SK-N-SH treated with all-trans-retinoic acid at 6 μM for 48 hours (cell line): ENCODE data around the gene ITPRIPL1.
"Not testable (repeated sequence)": the region's sequence is repeated elsewhere in the genome, so short reads cannot be mapped to it uniquely, and the experiment has no call there.

Source experiments
- ATAC-seq: fragments of 200-7000 bp; cut with Tn5 transposase; 3 replicates; pipeline ENCODE4 v1.9.1; 2020; ENCODE audit warnings: mild to moderate bottlenecking, moderate library complexity
- ARNTL ChIP-seq: fragments of 450-650 bp; formaldehyde crosslinking; IDR thresholded peaks from 2 replicates; pipeline ENCODE4 v1.5.0; 2020; ENCODE audit warnings: low read depth, mild to moderate bottlenecking, moderate library complexity, borderline replicate concordance
- BACH2 ChIP-seq: fragments of 250-450 bp; sonication (Bioruptor Pico); IDR thresholded peaks from 2 replicates; pipeline ENCODE4 v1.9.0; 2021; ENCODE audit warnings: mild to moderate bottlenecking, borderline replicate concordance
- CSDC2 ChIP-seq: fragments of 250-450 bp; sonication (Bioruptor Pico); IDR thresholded peaks from 2 replicates; pipeline ENCODE4 v1.5.0; 2020; ENCODE audit warnings: mild to moderate bottlenecking, moderate library complexity
- CSRNP3 ChIP-seq: fragments of 250-450 bp; sonication (Bioruptor Pico); IDR thresholded peaks from 2 replicates; pipeline ENCODE4 v1.5.1; 2021; ENCODE audit warnings: mild to moderate bottlenecking, moderate library complexity
- ESRRG ChIP-seq: fragments of 250-450 bp; sonication (Bioruptor Pico); IDR thresholded peaks from 2 replicates; pipeline ENCODE4 v1.6.1; 2021; ENCODE audit warnings: mild to moderate bottlenecking
- GLIS3 ChIP-seq: fragments of 250-450 bp; sonication (Bioruptor Pico); IDR thresholded peaks from 2 replicates; pipeline ENCODE4 v1.5.0; 2020; ENCODE audit warnings: mild to moderate bottlenecking, moderate library complexity
- ISL1 ChIP-seq: fragments of 250-450 bp; sonication (Bioruptor Pico); IDR thresholded peaks from 2 replicates; pipeline ENCODE4 v2.1.2; 2022; ENCODE audit warnings: mild to moderate bottlenecking, moderate library complexity
- OSR1 ChIP-seq: fragments of 250-450 bp; sonication (Bioruptor Pico); IDR thresholded peaks from 2 replicates; pipeline ENCODE4 v1.8.0; 2022; ENCODE audit warnings: moderate library complexity, mild to moderate bottlenecking, inconsistent platforms
- PPARA ChIP-seq: fragments of 250-450 bp; sonication (Bioruptor Pico); IDR thresholded peaks from 2 replicates; pipeline ENCODE4 v1.5.0; 2020; ENCODE audit warnings: mild to moderate bottlenecking, borderline replicate concordance
- RARB ChIP-seq: fragments of 250-450 bp; sonication (Bioruptor Pico); IDR thresholded peaks from 2 replicates; pipeline ENCODE4 v1.8.0; 2021; ENCODE audit warnings: mild to moderate bottlenecking, moderate library complexity
- SNAI2 ChIP-seq: fragments of 250-450 bp; sonication (Bioruptor Pico); IDR thresholded peaks from 2 replicates; pipeline ENCODE4 v1.5.0; 2020; ENCODE audit warnings: mild to moderate bottlenecking, moderate library complexity
- TCF4 ChIP-seq: fragments of 250-450 bp; sonication (Bioruptor Pico); IDR thresholded peaks from 2 replicates; pipeline ENCODE4 v1.8.0; 2021; ENCODE audit warnings: mild to moderate bottlenecking, moderate library complexity, borderline replicate concordance
- TOX ChIP-seq: fragments of 250-450 bp; sonication (Bioruptor Pico); IDR thresholded peaks from 2 replicates; pipeline ENCODE4 v1.8.0; 2021; ENCODE audit warnings: mild to moderate bottlenecking, moderate library complexity, borderline replicate concordance
- ZC3H10 ChIP-seq: fragments of 250-450 bp; sonication (Bioruptor Pico); IDR thresholded peaks from 2 replicates; pipeline ENCODE4 v1.5.1; 2021; ENCODE audit warnings: mild to moderate bottlenecking, moderate library complexity
- ZFP3 ChIP-seq: fragments of 250-450 bp; sonication (Bioruptor Pico); IDR thresholded peaks from 2 replicates; pipeline ENCODE4 v1.5.0; 2020; ENCODE audit warnings: mild to moderate bottlenecking, moderate library complexity
- ZNF565 ChIP-seq: fragments of 450-650 bp; formaldehyde crosslinking; conservative IDR thresholded peaks from 2 replicates; pipeline ENCODE4 v1.5.0; 2020; ENCODE audit warnings: low read depth, mild to moderate bottlenecking, moderate library complexity
- ZNF70 ChIP-seq: fragments of 450-650 bp; formaldehyde crosslinking; IDR thresholded peaks from 2 replicates; pipeline ENCODE4 v1.5.0; 2020; ENCODE audit warnings: mild to moderate bottlenecking, moderate library complexity
- ZNF8 ChIP-seq: fragments of 450-650 bp; formaldehyde crosslinking; IDR thresholded peaks from 2 replicates; pipeline ENCODE4 v1.5.0; 2020; ENCODE audit warnings: mild to moderate bottlenecking, moderate library complexity
- TF ChIP-seq, protein P1 (sequence below): fragments of 250-450 bp; sonication (Bioruptor Pico); IDR thresholded peaks from 2 replicates; pipeline ENCODE4 v1.5.1; 2020; ENCODE audit warnings: low read depth, mild to moderate bottlenecking, moderate library complexity
- TF ChIP-seq, protein P2 (sequence below): fragments of 250-450 bp; sonication (Bioruptor Pico); IDR thresholded peaks from 2 replicates; pipeline ENCODE4 v1.8.0; 2020; ENCODE audit warnings: mild to moderate bottlenecking, moderate library complexity, borderline replicate concordance

ITPRIPL1 gene

DNA sequence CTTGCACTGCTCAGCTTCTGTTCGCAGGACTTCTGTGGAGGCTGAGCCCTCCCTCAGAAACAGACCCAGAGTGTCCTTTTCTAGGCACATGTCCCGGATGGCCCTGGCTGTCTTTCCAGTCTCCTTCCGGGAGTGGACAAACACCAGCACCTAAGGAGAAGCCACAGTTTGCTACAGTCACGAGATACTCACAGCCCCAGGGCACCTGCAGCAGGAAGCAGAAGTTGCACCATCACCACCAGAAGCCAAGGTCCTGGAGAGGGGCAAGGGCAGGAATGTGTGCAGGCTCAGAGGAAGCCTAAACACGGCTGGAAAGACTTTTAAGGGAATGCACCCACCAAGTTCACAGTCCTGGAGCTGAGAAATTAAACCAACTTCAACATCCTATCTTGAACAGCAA is 33.4 kb upstream of the ITPRIPL1 start:
- no peak for ATAC-seq

DNA sequence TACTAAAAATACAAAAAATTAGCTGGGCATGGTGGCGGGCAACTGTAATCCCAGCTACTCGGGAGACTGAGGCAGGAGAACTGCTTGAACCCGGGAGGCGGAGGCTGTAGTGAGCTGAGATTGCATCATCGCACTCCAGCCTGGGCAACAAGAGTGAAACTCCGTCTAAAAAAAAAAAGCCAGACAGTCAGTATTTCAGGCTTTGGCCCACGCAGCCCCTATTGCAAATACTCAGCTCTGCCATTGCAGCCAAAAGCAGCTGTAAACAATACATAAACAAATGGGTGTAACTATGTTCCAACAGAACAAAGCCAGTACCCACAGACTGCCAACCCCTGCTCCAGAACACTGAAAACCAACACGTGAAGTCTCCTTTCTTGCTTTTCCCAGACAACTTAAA is 30.8 kb upstream of the ITPRIPL1 start:
- ATAC-seq: not testable (repeated sequence)

More for the DNA sequence above, 33.4 kb upstream of the ITPRIPL1 start:
- TF ChIP-seq ESRRG (no peak), CSRNP3 (CRISPR knock-in tag) (no peak), PPARA (no peak), TOX (CRISPR knock-in tag) (no peak), ZFP3 (no peak), RARB (no peak), BACH2 (CRISPR knock-in tag) (no peak), TCF4 (CRISPR knock-in tag) (no peak), ZNF70 (CRISPR knock-in tag) (no peak), ISL1 (CRISPR knock-in tag) (no peak), ZC3H10 (CRISPR knock-in tag) (no peak), SNAI2 (CRISPR knock-in tag) (no peak)
- TF ChIP-seq, protein P1, sequence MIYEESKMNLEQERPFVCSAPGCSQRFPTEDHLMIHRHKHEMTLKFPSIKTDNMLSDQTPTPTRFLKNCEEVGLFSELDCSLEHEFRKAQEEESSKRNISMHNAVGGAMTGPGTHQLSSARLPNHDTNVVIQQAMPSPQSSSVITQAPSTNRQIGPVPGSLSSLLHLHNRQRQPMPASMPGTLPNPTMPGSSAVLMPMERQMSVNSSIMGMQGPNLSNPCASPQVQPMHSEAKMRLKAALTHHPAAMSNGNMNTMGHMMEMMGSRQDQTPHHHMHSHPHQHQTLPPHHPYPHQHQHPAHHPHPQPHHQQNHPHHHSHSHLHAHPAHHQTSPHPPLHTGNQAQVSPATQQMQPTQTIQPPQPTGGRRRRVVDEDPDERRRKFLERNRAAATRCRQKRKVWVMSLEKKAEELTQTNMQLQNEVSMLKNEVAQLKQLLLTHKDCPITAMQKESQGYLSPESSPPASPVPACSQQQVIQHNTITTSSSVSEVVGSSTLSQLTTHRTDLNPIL (CRISPR knock-in tag): no peak
- TF ChIP-seq, protein P2, sequence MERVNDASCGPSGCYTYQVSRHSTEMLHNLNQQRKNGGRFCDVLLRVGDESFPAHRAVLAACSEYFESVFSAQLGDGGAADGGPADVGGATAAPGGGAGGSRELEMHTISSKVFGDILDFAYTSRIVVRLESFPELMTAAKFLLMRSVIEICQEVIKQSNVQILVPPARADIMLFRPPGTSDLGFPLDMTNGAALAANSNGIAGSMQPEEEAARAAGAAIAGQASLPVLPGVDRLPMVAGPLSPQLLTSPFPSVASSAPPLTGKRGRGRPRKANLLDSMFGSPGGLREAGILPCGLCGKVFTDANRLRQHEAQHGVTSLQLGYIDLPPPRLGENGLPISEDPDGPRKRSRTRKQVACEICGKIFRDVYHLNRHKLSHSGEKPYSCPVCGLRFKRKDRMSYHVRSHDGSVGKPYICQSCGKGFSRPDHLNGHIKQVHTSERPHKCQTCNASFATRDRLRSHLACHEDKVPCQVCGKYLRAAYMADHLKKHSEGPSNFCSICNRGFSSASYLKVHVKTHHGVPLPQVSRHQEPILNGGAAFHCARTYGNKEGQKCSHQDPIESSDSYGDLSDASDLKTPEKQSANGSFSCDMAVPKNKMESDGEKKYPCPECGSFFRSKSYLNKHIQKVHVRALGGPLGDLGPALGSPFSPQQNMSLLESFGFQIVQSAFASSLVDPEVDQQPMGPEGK (CRISPR knock-in tag): no peak

- no peak for ATAC-seq
- TF ChIP-seq TCF4 (CRISPR knock-in tag) (no peak), CSRNP3 (CRISPR knock-in tag) (no peak), ZNF8 (CRISPR knock-in tag) (no peak), ESRRG (no peak), RARB (no peak), ZNF565 (CRISPR knock-in tag) (no peak), OSR1 (CRISPR knock-in tag) (no peak), SNAI2 (CRISPR knock-in tag) (no peak), ARNTL (no peak), ZC3H10 (CRISPR knock-in tag) (no peak), BACH2 (CRISPR knock-in tag) (no peak), ISL1 (CRISPR knock-in tag) (no peak), ZNF70 (CRISPR knock-in tag) (no peak), PPARA (no peak), ZFP3 (no peak), TOX (CRISPR knock-in tag) (no peak), CSDC2 (CRISPR knock-in tag) (no peak)
- TF ChIP-seq, protein P2 (CRISPR knock-in tag): no peak
Measured at GRCh38 chr2:96296925-96297324, 28.2 kb upstream of the ITPRIPL1 start.

DNA sequence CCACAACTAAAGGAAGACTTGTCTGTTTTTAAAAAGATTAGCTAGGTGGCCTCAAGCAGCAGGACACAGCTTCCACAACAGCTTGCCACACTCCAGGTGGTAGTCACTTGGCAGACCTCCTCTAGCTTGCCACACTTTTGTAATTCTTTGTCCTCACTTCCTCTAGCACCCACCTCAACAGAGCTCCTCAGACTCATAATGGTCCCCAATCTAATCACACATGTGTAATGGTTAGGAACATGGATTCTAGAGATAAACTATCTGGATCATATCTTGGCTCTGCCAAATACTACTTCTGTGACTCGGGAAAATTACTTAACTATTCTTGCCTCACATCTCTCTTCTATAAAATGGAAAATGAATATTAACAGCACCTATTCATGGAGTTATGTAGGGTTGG is 23.3 kb upstream of the ITPRIPL1 start:
- ATAC-seq: no peak
- TF ChIP-seq SNAI2 (CRISPR knock-in tag): no peak
- no peak for TF ChIP-seq CSRNP3 (CRISPR knock-in tag)
- no peak for TF ChIP-seq ZFP3
- no peak for TF ChIP-seq GLIS3 (CRISPR knock-in tag)
- TF ChIP-seq ZNF565 (CRISPR knock-in tag): no peak
- TF ChIP-seq ZC3H10 (CRISPR knock-in tag): no peak
